HS-5 (cell line): ENCODE results near the gene TICAM1.
"Not testable (repeated sequence)": the region's sequence is repeated elsewhere in the genome, so short reads cannot be mapped to it uniquely, and the experiment has no call there.

ENCODE experiments used
- DNase-seq: peaks from one replicate; pipeline ENCODE4 v3.0.0-alpha.2; 2012; ENCODE audit warnings: low read depth

Gene TICAM1

DNA sequence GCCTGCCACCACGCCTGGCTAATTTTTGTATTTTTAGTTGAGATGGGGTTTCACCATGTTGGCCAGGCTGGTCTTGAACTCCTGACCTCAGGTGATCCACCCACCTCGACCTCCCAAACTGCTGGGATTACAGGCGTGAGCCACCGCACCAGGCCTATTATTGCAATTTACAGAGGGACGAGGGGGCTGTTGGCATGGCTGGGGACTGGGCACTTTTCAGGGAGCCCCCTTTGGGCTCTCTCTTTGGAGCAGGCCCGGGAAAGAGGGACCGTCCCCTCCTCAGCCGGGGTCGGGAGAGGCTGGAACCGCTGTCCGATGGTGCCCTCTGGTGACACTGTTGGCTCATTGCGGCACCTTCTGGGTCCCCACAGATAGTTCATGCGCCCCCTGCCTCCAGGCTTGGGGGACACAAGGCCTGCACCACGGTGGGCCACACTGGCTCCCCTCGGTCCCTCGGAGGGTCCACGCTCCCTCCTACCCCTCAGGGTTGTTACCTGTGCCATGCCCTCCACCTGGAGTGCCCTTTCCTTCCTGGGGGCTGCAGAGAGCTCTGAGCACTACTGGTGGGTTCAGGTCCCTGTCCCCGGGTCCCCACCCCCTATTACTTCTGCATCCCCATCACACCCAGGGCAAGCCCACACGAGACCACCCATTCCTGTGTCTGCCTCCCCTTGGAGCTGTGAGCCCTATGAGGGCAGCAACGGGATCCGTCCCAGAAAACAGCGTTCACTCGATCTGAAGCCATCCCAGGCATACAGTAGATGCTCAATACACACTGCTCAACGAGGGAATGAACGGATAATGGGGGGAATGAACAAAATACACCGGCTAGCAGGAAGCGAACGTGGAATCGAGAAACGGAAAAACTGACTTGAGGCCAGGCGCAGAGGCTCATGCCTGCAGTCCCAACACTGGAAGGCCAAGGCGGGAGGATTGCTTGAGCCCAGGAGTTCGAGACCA, 27.5 kb downstream of the TICAM1 start:
- DNase-seq: no peak

DNA sequence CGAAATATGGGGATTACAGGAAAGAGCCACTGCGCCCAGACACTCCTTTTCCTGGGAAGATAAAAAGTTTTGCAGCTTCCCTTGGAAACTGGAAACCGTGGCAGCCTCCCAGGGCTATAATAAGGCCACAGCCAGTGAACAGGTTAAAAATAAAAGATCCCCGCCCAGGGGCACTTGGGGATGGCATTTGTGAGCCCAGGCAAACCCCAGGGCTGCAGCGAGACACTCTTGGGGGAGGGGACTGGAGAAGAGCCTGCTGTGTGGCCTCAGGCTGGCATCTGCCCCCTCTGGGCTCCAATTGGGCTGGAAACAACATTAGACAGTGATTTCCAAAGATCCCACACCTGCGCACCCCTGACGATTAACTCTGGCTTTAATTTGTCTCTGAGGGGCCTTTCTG, 28.8 kb downstream of the TICAM1 start:
- no peak for DNase-seq

DNA sequence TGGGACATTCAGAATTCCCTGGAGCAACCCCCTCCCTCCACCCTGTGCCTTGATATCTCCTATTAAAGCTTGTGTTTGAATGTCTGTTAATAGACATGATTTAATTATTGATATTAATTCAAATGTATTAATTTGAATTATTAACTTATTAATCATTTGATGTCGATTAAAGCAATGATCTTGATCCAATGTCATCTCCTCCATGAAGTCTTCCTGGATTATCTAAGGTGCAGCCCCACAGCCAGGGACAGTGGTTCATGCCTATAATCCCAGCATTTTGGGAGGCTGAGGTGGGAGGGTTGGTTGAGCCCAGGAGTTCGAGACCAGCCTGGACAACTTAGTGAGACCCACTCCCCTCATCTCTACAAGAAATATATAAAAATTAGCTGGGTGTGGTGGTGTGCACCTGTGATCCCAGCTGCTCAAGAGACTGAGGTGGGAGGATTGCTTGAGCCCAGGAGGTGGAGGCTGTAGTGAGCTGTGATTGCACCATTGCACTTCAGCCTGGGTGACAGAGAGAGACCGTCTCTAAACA, 30.4 kb downstream of the TICAM1 start:
- DNase-seq: no peak

GRCh38 chr19:4800591-4801081, 30.9 kb downstream of the TICAM1 start:
- no peak for DNase-seq

- no peak for DNase-seq
These were observed 36.1 kb downstream of the TICAM1 start for GRCh38 chr19:4795400-4795799.

GRCh38 chr19:4794971-4795370, 36.5 kb downstream of the TICAM1 start:
- DNase-seq: no peak

- not testable (repeated sequence) for DNase-seq
These were observed 38.2 kb downstream of the TICAM1 start for GRCh38 chr19:4793278-4793677.

DNA sequence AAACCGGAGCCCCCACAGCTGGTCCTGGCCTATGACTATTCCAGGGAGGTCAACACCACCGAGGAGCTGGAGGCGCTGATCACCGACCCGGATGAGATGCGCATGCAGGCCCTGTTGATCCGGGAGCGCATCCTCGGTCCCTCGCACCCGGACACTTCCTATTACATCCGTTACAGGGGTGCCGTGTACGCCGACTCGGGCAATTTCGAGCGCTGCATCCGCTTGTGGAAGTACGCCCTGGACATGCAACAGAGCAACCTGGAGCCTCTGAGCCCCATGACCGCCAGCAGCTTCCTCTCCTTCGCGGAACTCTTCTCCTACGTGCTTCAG, 38.7 kb downstream of the TICAM1 start:
- DNase-seq: not testable (repeated sequence)

DNA sequence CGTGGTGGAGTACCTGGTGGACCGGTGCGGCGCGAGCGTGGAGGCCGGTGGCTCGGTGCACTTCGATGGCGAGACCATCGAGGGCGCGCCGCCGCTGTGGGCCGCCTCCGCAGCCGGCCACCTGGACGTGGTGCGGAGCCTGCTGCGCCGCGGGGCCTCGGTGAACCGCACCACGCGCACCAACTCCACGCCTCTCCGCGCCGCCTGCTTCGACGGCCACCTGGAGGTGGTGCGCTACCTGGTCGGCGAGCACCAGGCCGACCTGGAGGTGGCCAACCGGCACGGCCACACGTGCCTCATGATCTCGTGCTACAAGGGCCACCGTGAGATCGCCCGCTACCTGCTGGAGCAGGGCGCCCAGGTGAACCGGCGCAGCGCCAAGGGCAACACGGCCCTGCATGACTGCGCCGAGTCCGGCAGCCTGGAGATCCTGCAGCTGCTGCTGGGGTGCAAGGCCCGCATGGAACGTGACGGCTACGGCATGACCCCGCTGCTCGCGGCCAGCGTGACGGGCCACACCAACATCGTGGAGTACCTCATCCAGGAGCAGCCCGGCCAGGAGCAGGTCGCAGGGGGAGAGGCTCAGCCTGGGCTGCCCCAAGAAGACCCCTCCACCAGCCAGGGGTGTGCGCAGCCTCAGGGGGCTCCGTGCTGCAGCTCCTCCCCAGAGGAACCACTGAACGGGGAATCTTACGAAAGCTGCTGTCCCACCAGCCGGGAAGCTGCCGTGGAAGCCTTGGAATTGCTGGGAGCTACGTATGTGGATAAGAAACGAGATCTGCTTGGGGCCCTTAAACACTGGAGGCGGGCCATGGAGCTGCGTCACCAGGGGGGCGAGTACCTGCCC, 39.3 kb downstream of the TICAM1 start:
- not testable (repeated sequence) for DNase-seq

- DNase-seq: peak; percentile 100
These were observed 40.1 kb downstream of the TICAM1 start, which contains the start of gene FEM1A for GRCh38 chr19:4791183-4792018. Gene FEM1A (plus strand): TSS chr19:4791734. CDS start chr19:4791855, 121 bp downstream.

GRCh38 chr19:4786412-4787016, 45.0 kb downstream of the TICAM1 start:
- DNase-seq: not testable (repeated sequence)

DNA sequence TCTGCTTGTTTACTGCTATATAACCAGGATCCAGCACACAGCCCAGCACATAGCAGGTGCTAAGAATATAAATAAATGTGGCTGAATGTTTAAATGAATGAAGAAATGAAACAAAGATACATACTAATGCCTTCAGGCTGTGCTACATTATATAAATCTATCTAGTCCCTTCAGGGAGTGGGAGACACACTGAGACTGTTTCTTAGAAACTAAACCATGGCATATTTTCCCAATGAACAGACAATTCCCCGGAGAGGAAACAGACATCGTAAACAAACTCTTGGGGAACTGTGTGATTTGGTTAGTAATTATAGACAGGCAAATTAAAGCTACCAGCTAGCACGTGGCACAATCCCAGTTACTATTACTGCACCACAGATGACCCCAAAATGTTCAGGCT, 49.7 kb downstream of the TICAM1 start:
- no peak for DNase-seq

DNA sequence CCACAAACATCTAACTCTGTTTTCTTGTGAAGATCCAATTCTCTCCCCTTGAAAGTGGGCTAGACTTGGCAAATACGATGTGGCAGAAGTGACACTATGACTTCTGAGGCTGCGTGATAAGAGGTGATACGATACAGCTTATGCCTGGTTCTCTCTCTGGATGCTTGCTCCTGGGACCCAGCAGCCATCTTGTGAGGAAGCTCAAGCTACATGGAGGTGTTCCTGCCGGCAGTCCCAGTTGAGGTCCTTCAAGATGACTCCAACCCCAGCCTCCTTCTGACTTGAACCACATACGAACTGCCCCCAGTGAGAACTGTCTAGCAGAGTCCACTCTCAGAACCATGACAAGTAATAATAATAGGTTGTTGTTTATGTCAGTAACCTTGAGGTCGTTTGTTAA, 50.7 kb downstream of the TICAM1 start:
- no peak for DNase-seq

DNA sequence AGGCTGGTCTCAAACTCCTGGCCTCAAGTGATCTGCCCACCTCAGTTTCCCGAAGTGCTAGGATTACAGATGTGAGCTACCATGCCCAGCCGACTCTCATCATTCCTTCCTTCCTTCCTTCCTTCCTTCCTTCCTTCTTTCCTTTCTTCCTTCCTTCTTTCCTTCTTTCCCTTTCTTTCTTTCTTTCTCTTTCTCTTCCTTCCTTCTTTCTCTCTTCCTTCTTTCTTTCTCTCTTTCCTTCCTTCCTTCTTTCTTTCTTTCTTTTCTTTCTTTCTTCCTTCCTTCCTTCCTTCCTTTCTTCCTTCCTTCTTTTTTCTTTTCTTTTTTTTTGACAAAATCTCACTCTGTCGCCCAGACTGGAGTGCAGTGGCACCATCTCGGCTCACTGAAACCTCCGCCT, 53.4 kb downstream of the TICAM1 start:
- not testable (repeated sequence) for DNase-seq

GRCh38 chr19:4776436-4777211, 54.9 kb downstream of the TICAM1 start:
- no peak for DNase-seq

DNA sequence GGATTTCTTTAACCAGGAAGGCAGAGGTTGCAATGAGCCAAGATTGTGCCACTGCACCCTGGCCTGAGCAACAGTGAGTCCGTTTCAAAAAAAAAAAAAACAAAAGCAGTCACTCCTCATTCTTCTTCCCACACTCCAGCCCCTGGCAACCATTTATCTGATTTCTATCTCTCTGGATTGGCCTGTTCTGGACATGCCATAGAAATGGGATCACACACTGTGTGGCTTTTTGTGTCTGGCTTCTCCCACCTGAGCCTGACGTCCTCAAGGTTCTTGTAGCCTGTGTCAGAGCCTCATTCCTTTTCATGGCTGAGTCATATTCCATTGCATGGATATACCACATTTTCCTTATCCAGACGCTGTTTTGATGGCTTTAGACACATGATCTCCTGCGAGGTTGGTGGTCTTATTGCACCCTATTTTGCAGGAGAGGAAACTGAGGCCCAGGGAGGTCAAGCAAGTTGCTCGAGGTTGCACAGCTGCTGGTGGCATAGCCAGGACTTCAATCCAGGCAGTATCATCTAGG, 55.8 kb downstream of the TICAM1 start:
- no peak for DNase-seq

DNA sequence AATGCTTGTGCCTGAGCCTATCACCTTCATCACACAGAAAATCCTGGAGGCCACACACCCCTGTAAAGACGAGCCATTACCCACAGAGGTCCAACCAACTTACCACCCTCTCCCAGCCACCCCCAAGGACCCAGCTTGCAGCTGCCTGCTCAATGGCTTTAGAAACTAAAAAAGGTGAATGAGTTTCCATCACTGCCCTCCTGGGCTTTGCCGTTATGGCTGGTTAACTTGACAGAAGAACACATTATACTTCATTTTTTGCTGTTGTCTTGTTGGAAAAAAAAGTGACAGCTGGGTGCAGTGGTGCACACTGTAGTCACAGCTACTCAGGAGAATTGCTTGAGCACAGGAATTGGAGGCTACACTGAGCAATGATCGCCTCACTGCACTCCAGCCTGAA, 57.4 kb downstream of the TICAM1 start:
- DNase-seq: no peak

DNA sequence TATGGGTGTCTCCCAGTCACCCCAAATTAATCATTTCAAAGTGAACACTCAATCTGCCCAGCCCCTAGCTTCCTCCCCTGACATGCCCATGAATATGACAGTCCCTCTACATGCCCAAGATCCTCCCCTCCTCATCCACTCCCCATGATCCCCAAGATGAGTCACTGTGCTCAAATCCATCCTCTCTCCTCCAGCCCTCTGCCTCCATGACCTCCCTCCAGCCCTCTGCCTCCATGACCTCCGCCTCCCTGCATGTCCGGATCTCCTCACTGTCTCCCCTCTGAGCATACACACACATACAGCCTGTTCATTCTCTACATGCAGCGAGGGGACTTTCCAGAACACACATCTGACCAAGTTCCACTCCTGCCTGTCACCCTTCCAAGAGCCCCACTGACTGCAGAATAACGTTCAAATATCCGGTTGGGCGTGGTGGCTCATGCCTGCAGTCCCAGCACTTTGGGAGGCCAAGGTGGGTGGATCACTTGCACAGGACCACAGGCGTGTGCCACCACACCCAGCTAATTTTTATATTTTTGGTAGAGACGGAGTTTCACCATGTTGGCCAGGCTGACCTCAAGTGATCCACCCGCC, 58.4 kb downstream of the TICAM1 start:
- no peak for DNase-seq

GRCh38 chr19:4772566-4772965, 58.9 kb downstream of the TICAM1 start:
- no peak for DNase-seq
